SIG-M5 treated with dmso at 0.1 percent for 504 hours (cell line): ENCODE measurements around the gene NDRG4.
A peak's percentile ranks its signal among the peaks of the same experiment; 100 is the strongest.

Experiments used
- DNase-seq: peaks from one replicate; lab custom pipeline; 2025; ENCODE audit not compliant: unreplicated experiment; lab: John Stamatoyannopoulos, UW

The NDRG4 gene

GRCh38 chr16:58493756-58494431 is 6.0 kb upstream of the NDRG4 start:
- DNase-seq = no peak

- peak; percentile 84 for DNase-seq
Measured at GRCh38 chr16:58494981-58495520, 4.9 kb upstream of the NDRG4 start.

- no peak for DNase-seq
Measured at GRCh38 chr16:58495521-58496331, 4.2 kb upstream of the NDRG4 start.

GRCh38 chr16:58497468-58497867 is 2.5 kb upstream of the NDRG4 start:
- no peak for DNase-seq

- no peak for DNase-seq
Measured at GRCh38 chr16:58497935-58498334, 2.0 kb upstream of the NDRG4 start.

GRCh38 chr16:58498341-58499091 is 1.4 kb upstream of the NDRG4 start:
- no peak for DNase-seq

- DNase-seq = no peak
Measured at GRCh38 chr16:58499092-58499511, 841 bp upstream of the NDRG4 start.

GRCh38 chr16:58500430-58501241 is 693 bp downstream of the NDRG4 start:
- DNase-seq = no peak

- no peak for DNase-seq
Measured at GRCh38 chr16:58501242-58502131, 1.5 kb downstream of the NDRG4 start.

GRCh38 chr16:58502217-58502921 is 2.4 kb downstream of the NDRG4 start:
- no peak for DNase-seq

- no peak for DNase-seq
Measured at GRCh38 chr16:58503166-58503862, 3.4 kb downstream of the NDRG4 start.

- DNase-seq = no peak
Measured at GRCh38 chr16:58503863-58504688, 4.1 kb downstream of the NDRG4 start.

- DNase-seq = no peak
Measured at GRCh38 chr16:58506241-58507194, 6.6 kb downstream of the NDRG4 start.

- DNase-seq = peak; percentile 27
Measured at GRCh38 chr16:58507195-58507962, 7.4 kb downstream of the NDRG4 start.

- no peak for DNase-seq
Measured at GRCh38 chr16:58507963-58508670, 8.2 kb downstream of the NDRG4 start.
